Right ventricle myocardium superior (tissue), 1 donor: ENCODE results near the gene ARHGEF28. TPM values are rescaled to one million over a fixed set of nuclear protein-coding genes. Genes with fewer than 3 reads are reported as not detected.

ENCODE experiments used
- ATAC-seq: fragments of 200-7000 bp; cut with Tn5 transposase; one replicate; pipeline ENCODE4 v1.9.1; 2020; ENCODE audit warnings: mild to moderate bottlenecking; ENCODE audit not compliant: poor library complexity
- DNase-seq: peaks from one replicate; pipeline ENCODE4 v3.0.0-alpha.2; 2020
- intact Hi-C: fragments of 100-400 bp; cut with DNase I; formaldehyde crosslinking; loops from one replicate; pipeline ENCODE4 v1.11.2; 2022
- total RNA-seq: library from RNA; stranded (reverse); fragmentation: NEBNext Ultra II Directional; extraction: Animal tissue kit (Norgen Biotek cat#: 25700); gene quantifications from one replicate; pipeline ENCODE4 v1.2.1, GENCODE V29; 2021
- donor health status: DM: no; HTN: yes; CAD: no; lungs with severe emphysema.

Gene ARHGEF28
- total RNA-seq, 1 donor from 2014 or later = 1.6 TPM

- intact Hi-C loops = no loop called here
- DNase-seq (no peak), ATAC-seq (no peak)
Measured at GRCh38 chr5:73648515-73648914, 22.5 kb downstream of the ARHGEF28 start.

- DNase-seq (no peak), ATAC-seq (no peak)
- intact Hi-C loops = no loop called here
Measured at GRCh38 chr5:73649926-73650325, 23.9 kb downstream of the ARHGEF28 start.

GRCh38 chr5:73652391-73652790, 26.4 kb downstream of the ARHGEF28 start:
- ATAC-seq = no peak
- DNase-seq = no peak
- intact Hi-C loops = no loop called here

- intact Hi-C loops = no loop called here
- no peak for ATAC-seq
- DNase-seq = no peak
Measured at GRCh38 chr5:73654171-73654811, 28.3 kb downstream of the ARHGEF28 start.

GRCh38 chr5:73654819-73655318, 28.9 kb downstream of the ARHGEF28 start:
- no peak for ATAC-seq
- no peak for DNase-seq
- intact Hi-C loops = no loop called here

- DNase-seq = no peak
- intact Hi-C loops = no loop called here
- no peak for ATAC-seq
Measured at GRCh38 chr5:73655521-73656160, 29.6 kb downstream of the ARHGEF28 start.

GRCh38 chr5:73661753-73662152, 35.8 kb downstream of the ARHGEF28 start:
- intact Hi-C loops = no loop called here

GRCh38 chr5:73663161-73663859, 37.3 kb downstream of the ARHGEF28 start:
- no peak for DNase-seq
- ATAC-seq = no peak
- intact Hi-C loops = no loop called here

More at GRCh38 chr5:73661753-73662152, 35.8 kb downstream of the ARHGEF28 start:
- DNase-seq (no peak), ATAC-seq (no peak)

- ATAC-seq (no peak), DNase-seq (no peak)
- intact Hi-C loops = no loop called here
Measured at GRCh38 chr5:73663860-73664240, 37.9 kb downstream of the ARHGEF28 start.

- DNase-seq (no peak), ATAC-seq (no peak)
- intact Hi-C loops = no loop called here
Measured at GRCh38 chr5:73664796-73665195, 38.8 kb downstream of the ARHGEF28 start.

- ATAC-seq (no peak), DNase-seq (no peak)
- intact Hi-C loops = no loop called here
Measured at GRCh38 chr5:73666891-73667290, 40.9 kb downstream of the ARHGEF28 start.

GRCh38 chr5:73668017-73668416, 42.0 kb downstream of the ARHGEF28 start:
- intact Hi-C loops = no loop called here
- ATAC-seq = no peak
- no peak for DNase-seq

- DNase-seq = no peak
- intact Hi-C loops = no loop called here
- no peak for ATAC-seq
Measured at GRCh38 chr5:73668486-73669111, 42.6 kb downstream of the ARHGEF28 start.

GRCh38 chr5:73670731-73671130, 44.7 kb downstream of the ARHGEF28 start:
- ATAC-seq = no peak
- intact Hi-C loops = no loop called here

GRCh38 chr5:73672132-73672531, 46.1 kb downstream of the ARHGEF28 start:
- intact Hi-C loops = no loop called here
- no peak for ATAC-seq
- no peak for DNase-seq

More at GRCh38 chr5:73670731-73671130, 44.7 kb downstream of the ARHGEF28 start:
- DNase-seq = no peak

GRCh38 chr5:73673161-73673591, 47.2 kb downstream of the ARHGEF28 start:
- intact Hi-C loops = no loop called here
- DNase-seq (no peak), ATAC-seq (no peak)

- no peak for DNase-seq
- intact Hi-C loops = no loop called here
- ATAC-seq = no peak
Measured at GRCh38 chr5:73674669-73675004, 48.6 kb downstream of the ARHGEF28 start.

- ATAC-seq (no peak), DNase-seq (no peak)
- intact Hi-C loops = no loop called here
Measured at GRCh38 chr5:73678322-73678740, 52.3 kb downstream of the ARHGEF28 start.

GRCh38 chr5:73678807-73679206, 52.8 kb downstream of the ARHGEF28 start:
- intact Hi-C loops = no loop called here
- DNase-seq = no peak
- ATAC-seq = no peak
